Activated naive CD4-positive, alpha-beta T cell treated with anti-CD3 and anti-CD28 coated beads for 36 hours (primary cell): Measurements from ENCODE around the gene OPRM1. TPM values are rescaled to one million over a fixed set of nuclear protein-coding genes. Genes with fewer than 3 reads are reported as not detected.
"Not testable (repeated sequence)": the region's sequence is repeated elsewhere in the genome, so short reads cannot be mapped to it uniquely, and the experiment has no call there.

Experiments
- CTCF ChIA-PET: fragments of 350-600 bp; sonication (Branson Sonifier 250); formaldehyde crosslinking; loops from one replicate; lab custom pipeline; 2021; ENCODE audit warnings: antibody characterized with exemption; lab: Charles Lee
- DNase-seq: peaks from one replicate; pipeline ENCODE4 v3.0.0-alpha.2; 2020
- H3K27ac Mint-ChIP-seq: one replicate; pipeline ENCODE4 v1.8.0; 2021; ENCODE audit warnings: mild to moderate bottlenecking, mixed read lengths
- H3K27me3 Mint-ChIP-seq: one replicate; pipeline ENCODE4 v1.8.0; 2021; ENCODE audit warnings: low read depth, mixed read lengths
- H3K36me3 Mint-ChIP-seq: one replicate; pipeline ENCODE4 v1.8.0; 2021; ENCODE audit warnings: low read depth, mixed read lengths
- H3K4me1 Mint-ChIP-seq: one replicate; pipeline ENCODE4 v1.8.0; 2021; ENCODE audit warnings: low read depth, mixed read lengths
- H3K4me3 Mint-ChIP-seq: one replicate; pipeline ENCODE4 v1.8.0; 2021; ENCODE audit warnings: mild to moderate bottlenecking, moderate library complexity, mixed read lengths
- H3K9me3 Mint-ChIP-seq: one replicate; pipeline ENCODE4 v1.8.0; 2021; ENCODE audit warnings: mixed read lengths
- intact Hi-C: fragments of 100-400 bp; cut with micrococcal nuclease; formaldehyde crosslinking; loops from one replicate; pipeline ENCODE4 v1.15.1; 2023
- total RNA-seq, 2 experiments: library from RNA; stranded (reverse); gene quantifications; one replicate each; pipeline ENCODE4 v1.2.3, GENCODE V29; 2021

Gene OPRM1
- total RNA-seq, 2 experiments from 2014 or later, result not detected

- intact Hi-C loops, result no loop called here
- Mint-ChIP-seq H3K9me3 (no peaks in the 10 kb centered on the region), H3K36me3 (no peaks in the 10 kb centered on the region), H3K4me3 (no peak overlapping the region), H3K27ac (no peak overlapping the region), H3K4me1 (no peaks in the 10 kb centered on the region), H3K27me3 (no peaks in the 10 kb centered on the region)
- CTCF ChIA-PET, result no interaction called here
- DNase-seq, result no peak
These were observed 17.5 kb downstream of the OPRM1 start for GRCh38 chr6:154056536-154056935.

- DNase-seq, result no peak
- Mint-ChIP-seq H3K27me3 (no peaks in the 10 kb centered on the region), H3K4me3 (no peak overlapping the region), H3K27ac (no peak overlapping the region), H3K9me3 (no peaks in the 10 kb centered on the region), H3K4me1 (no peaks in the 10 kb centered on the region), H3K36me3 (no peaks in the 10 kb centered on the region)
- intact Hi-C loops, result no loop called here
- CTCF ChIA-PET, result no interaction called here
These were observed 18.1 kb downstream of the OPRM1 start for GRCh38 chr6:154057098-154057497.

GRCh38 chr6:154058963-154059680 lies 20.1 kb downstream of the OPRM1 start:
- Mint-ChIP-seq H3K36me3 (no peaks in the 10 kb centered on the region), H3K27ac (no peak overlapping the region), H3K4me1 (no peaks in the 10 kb centered on the region), H3K9me3 (no peaks in the 10 kb centered on the region), H3K27me3 (no peaks in the 10 kb centered on the region), H3K4me3 (no peak overlapping the region)
- DNase-seq, result no peak
- CTCF ChIA-PET, result no interaction called here
- intact Hi-C loops, result no loop called here

GRCh38 chr6:154060076-154060475 lies 21.0 kb downstream of the OPRM1 start:
- no peak for DNase-seq
- Mint-ChIP-seq H3K9me3 (no peaks in the 10 kb centered on the region), H3K4me1 (no peaks in the 10 kb centered on the region), H3K27me3 (no peaks in the 10 kb centered on the region), H3K4me3 (no peak overlapping the region), H3K27ac (no peak overlapping the region), H3K36me3 (no peaks in the 10 kb centered on the region)
- CTCF ChIA-PET, result no interaction called here
- intact Hi-C loops, result no loop called here

- H3K4me1 Mint-ChIP-seq, result no peaks in the 10 kb centered on the region
- DNase-seq, result no peak
- CTCF ChIA-PET, result no interaction called here
- intact Hi-C loops, result no loop called here
- no peak overlapping the region for H3K27ac Mint-ChIP-seq
- no peaks in the 10 kb centered on the region for H3K36me3 Mint-ChIP-seq
- no peaks in the 10 kb centered on the region for H3K9me3 Mint-ChIP-seq
- H3K27me3 Mint-ChIP-seq, result peaks cover 19% of the 10 kb centered on the region
- no peak overlapping the region for H3K4me3 Mint-ChIP-seq
These were observed 31.0 kb downstream of the OPRM1 start for GRCh38 chr6:154070041-154070440.

GRCh38 chr6:154070657-154071056 lies 31.6 kb downstream of the OPRM1 start:
- H3K4me3 Mint-ChIP-seq, result no peak overlapping the region
- H3K4me1 Mint-ChIP-seq, result no peaks in the 10 kb centered on the region
- no peaks in the 10 kb centered on the region for H3K36me3 Mint-ChIP-seq
- no peak for DNase-seq
- intact Hi-C loops, result no loop called here
- H3K9me3 Mint-ChIP-seq, result no peaks in the 10 kb centered on the region
- peaks cover 20% of the 10 kb centered on the region for H3K27me3 Mint-ChIP-seq
- no peak overlapping the region for H3K27ac Mint-ChIP-seq
- CTCF ChIA-PET, result no interaction called here

- CTCF ChIA-PET, result no interaction called here
- H3K36me3 Mint-ChIP-seq, result no peaks in the 10 kb centered on the region
- H3K4me3 Mint-ChIP-seq, result no peak overlapping the region
- H3K27me3 Mint-ChIP-seq, result peaks cover 20% of the 10 kb centered on the region
- DNase-seq, result no peak
- no peaks in the 10 kb centered on the region for H3K4me1 Mint-ChIP-seq
- H3K9me3 Mint-ChIP-seq, result no peaks in the 10 kb centered on the region
- no peak overlapping the region for H3K27ac Mint-ChIP-seq
- intact Hi-C loops, result no loop called here
These were observed 32.2 kb downstream of the OPRM1 start for GRCh38 chr6:154071236-154071635.

- Mint-ChIP-seq H3K4me3 (no peak overlapping the region), H3K9me3 (no peaks in the 10 kb centered on the region), H3K27ac (no peak overlapping the region), H3K27me3 (peaks cover 20% of the 10 kb centered on the region), H3K36me3 (no peaks in the 10 kb centered on the region), H3K4me1 (no peaks in the 10 kb centered on the region)
- intact Hi-C loops, result no loop called here
- DNase-seq, result no peak
- CTCF ChIA-PET, result no interaction called here
These were observed 32.7 kb downstream of the OPRM1 start for GRCh38 chr6:154071711-154072110.

- H3K4me3 Mint-ChIP-seq, CTCF ChIA-PET, intact Hi-C loops, H3K27ac Mint-ChIP-seq, DNase-seq, H3K4me1 Mint-ChIP-seq, H3K9me3 Mint-ChIP-seq, H3K36me3 Mint-ChIP-seq, H3K27me3 Mint-ChIP-seq: not testable (repeated sequence)
These were observed 39.6 kb downstream of the OPRM1 start for GRCh38 chr6:154078596-154078995.

GRCh38 chr6:154080461-154081189 lies 41.6 kb downstream of the OPRM1 start:
- DNase-seq, result no peak
- intact Hi-C loops, result no loop called here
- Mint-ChIP-seq H3K36me3 (no peaks in the 10 kb centered on the region), H3K9me3 (no peaks in the 10 kb centered on the region), H3K4me3 (no peak overlapping the region), H3K27me3 (peaks cover 4% of the 10 kb centered on the region), H3K27ac (no peak overlapping the region), H3K4me1 (no peaks in the 10 kb centered on the region)
- CTCF ChIA-PET, result no interaction called here

GRCh38 chr6:154086510-154086909 lies 47.5 kb downstream of the OPRM1 start:
- H3K9me3 Mint-ChIP-seq, result no peaks in the 10 kb centered on the region
- CTCF ChIA-PET, result no interaction called here

GRCh38 chr6:154092326-154092962 lies 53.4 kb downstream of the OPRM1 start:
- peaks cover 2% of the 10 kb centered on the region for H3K27me3 Mint-ChIP-seq
- H3K27ac Mint-ChIP-seq, result no peak overlapping the region
- intact Hi-C loops, result no loop called here
- H3K4me1 Mint-ChIP-seq, result no peaks in the 10 kb centered on the region
- no peaks in the 10 kb centered on the region for H3K9me3 Mint-ChIP-seq
- no peak overlapping the region for H3K4me3 Mint-ChIP-seq
- CTCF ChIA-PET, result no interaction called here
- DNase-seq, result no peak
- H3K36me3 Mint-ChIP-seq, result no peaks in the 10 kb centered on the region

More at GRCh38 chr6:154086510-154086909, 47.5 kb downstream of the OPRM1 start:
- intact Hi-C loops, result no loop called here
- Mint-ChIP-seq H3K36me3 (no peaks in the 10 kb centered on the region), H3K4me3 (no peak overlapping the region), H3K4me1 (no peaks in the 10 kb centered on the region), H3K27me3 (no peaks in the 10 kb centered on the region), H3K27ac (no peak overlapping the region)
- DNase-seq, result no peak
